ENCODE results near the gene HAO2. TPM values are rescaled to one million over a fixed set of nuclear protein-coding genes. Genes with fewer than 3 reads are reported as not detected.

HAO2 gene
- total RNA-seq, 1 donor, result not detected

DNA sequence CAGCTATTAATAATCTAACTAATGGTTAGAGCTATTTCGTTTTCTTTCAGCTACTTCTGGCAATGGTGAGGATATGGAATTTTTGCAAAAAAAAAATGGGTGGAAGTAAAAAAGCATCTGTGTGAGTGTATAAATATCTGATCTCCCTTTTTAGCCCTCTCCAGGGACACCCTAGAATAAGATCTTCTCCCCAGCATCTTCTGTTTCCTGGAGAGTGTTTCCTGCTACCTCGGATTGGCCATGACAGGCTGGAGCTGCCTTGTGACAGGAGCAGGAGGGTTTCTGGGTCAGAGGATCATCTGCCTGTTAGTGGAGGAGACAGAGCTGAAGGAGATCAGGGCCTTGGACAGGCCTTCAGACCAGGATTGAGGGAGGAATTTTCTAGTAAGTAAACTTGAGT lies 70.2 kb downstream of the HAO2 start:
- TF ChIP-seq, protein P1, sequence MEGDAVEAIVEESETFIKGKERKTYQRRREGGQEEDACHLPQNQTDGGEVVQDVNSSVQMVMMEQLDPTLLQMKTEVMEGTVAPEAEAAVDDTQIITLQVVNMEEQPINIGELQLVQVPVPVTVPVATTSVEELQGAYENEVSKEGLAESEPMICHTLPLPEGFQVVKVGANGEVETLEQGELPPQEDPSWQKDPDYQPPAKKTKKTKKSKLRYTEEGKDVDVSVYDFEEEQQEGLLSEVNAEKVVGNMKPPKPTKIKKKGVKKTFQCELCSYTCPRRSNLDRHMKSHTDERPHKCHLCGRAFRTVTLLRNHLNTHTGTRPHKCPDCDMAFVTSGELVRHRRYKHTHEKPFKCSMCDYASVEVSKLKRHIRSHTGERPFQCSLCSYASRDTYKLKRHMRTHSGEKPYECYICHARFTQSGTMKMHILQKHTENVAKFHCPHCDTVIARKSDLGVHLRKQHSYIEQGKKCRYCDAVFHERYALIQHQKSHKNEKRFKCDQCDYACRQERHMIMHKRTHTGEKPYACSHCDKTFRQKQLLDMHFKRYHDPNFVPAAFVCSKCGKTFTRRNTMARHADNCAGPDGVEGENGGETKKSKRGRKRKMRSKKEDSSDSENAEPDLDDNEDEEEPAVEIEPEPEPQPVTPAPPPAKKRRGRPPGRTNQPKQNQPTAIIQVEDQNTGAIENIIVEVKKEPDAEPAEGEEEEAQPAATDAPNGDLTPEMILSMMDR (IDR thresholded peaks at IDR 0.05; ENCODE audit: insufficient read depth, low read depth, low read length), result no peak
- DNase-seq (ENCODE audit: low read depth), result no peak
- no peak overlapping the region for H3K4me3 ChIP-seq (ENCODE audit: low read depth, low read length)

DNA sequence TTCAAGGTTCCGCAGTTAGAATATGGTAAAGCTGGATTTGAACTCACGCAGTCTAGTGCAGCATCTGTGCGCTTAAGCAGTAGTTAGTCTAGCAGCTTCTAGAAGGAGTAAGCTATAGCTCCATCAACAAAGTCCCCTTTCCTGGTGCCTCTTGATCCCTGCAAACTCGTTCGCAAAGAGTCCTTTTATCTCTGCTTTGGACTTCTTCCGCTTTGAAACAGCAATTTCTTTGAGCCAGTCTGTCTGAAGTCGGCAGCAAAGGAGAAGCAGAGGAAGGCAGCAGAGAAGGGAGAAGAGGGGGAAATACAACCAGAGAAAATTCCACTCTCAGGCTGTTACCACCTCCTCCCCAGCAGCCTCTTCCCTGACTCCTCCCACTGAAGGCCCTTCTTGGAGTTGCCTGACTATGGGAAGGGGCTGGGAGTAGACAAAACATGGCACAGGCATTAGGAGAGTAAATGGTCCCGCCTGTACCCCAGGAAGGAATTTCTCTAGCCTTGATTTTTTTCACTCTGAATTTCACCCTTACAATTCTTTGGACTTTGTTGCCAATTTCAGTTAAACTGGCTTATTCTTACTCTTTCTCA lies 72.2 kb downstream of the HAO2 start:
- TF ChIP-seq, protein P1 (IDR thresholded peaks at IDR 0.05; ENCODE audit: insufficient read depth, low read depth, low read length), result no peak
- no peak for DNase-seq (ENCODE audit: low read depth)

DNA sequence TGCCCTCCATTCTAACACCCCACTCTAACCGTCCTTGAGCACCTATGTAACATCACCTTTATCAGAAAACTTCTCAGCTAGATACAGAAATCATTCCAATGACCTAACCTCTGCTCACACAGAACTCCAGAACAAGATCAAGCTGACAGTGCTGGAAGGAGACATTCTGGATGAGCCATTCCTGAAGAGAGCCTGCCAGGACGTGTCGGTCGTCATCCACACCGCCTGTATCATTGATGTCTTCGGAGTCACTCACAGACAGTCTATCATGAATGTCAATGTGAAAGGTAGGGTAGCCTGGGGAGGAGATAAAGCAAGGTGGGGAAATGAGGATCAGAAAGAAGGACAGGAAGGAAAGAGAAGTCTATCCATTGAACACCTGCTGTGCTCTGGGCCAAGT lies 74.2 kb downstream of the HAO2 start:
- TF ChIP-seq, protein P1 (IDR thresholded peaks at IDR 0.05; ENCODE audit: insufficient read depth, low read depth, low read length), result no peak

More for the DNA sequence above, 72.2 kb downstream of the HAO2 start:
- no peak overlapping the region for H3K4me3 ChIP-seq (ENCODE audit: low read depth, low read length)

More for the DNA sequence above, 74.2 kb downstream of the HAO2 start:
- DNase-seq (ENCODE audit: low read depth), result no peak
- no peak overlapping the region for H3K4me3 ChIP-seq (ENCODE audit: low read depth, low read length)

Small RNAs within 50 kb of the gene (small RNA-seq; reads per million reads assigned to genes)
- gene RNU1-75P, result not detected

Other genes with a start within 250 kb of the HAO2 start
- 20.3 TPM in 2 replicates for gene WARS2, start 228.1 kb upstream of the HAO2 start, total RNA-seq
- not detected in 2 replicates for gene HSD3B2, start 46.4 kb downstream of the HAO2 start, total RNA-seq
- gene HSD3B1, start 138.4 kb downstream of the HAO2 start, total RNA-seq, result 2.6 TPM in 1 of 2 replicates, not detected in the other